GM19099 (cell line): ENCODE measurements around the gene PHB1.

ENCODE experiments used
- POLR2A ChIP-seq: IDR thresholded peaks from 3 replicates; pipeline ENCODE4 v1.6.1; 2011; ENCODE audit warnings: low read depth; ENCODE audit not compliant: insufficient read length; ENCODE audit errors: extremely low read depth

Gene PHB1

DNA sequence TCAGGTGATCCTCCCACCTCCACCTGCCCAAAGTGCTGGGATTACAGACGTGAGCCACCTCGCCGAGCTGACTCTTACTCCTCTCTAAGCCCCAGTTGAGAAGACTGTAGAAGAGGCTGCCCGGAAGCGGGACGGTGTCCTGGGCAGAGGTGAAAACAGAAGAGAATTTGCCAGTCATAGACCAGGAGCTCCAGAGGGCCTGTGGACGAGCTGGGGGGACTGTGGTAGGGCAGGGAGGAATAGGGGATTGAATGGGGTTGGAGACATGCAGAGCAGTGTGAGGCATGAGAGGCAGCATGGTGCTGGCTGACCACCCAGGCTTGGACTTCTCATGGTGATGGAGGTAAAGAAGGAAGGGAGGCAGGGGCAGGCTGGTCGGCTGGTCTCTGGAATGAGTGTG, 17.1 kb upstream of the PHB1 start:
- TF ChIP-seq POLR2A, result no peak

DNA sequence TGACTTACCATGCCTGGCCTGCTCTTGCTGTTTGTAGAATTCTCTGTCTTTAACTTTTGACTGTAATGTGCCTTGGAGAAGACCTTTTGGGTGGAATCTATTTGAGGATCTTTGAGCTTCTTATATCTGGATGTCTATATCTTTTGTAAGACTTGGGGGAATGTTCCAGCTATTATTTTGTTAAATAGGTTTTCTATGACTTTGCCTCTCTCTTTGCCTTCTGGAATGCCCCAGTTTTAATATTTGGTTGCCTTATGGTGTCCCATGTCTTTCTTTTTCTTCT, 10.3 kb upstream of the PHB1 start:
- no peak for TF ChIP-seq POLR2A

DNA sequence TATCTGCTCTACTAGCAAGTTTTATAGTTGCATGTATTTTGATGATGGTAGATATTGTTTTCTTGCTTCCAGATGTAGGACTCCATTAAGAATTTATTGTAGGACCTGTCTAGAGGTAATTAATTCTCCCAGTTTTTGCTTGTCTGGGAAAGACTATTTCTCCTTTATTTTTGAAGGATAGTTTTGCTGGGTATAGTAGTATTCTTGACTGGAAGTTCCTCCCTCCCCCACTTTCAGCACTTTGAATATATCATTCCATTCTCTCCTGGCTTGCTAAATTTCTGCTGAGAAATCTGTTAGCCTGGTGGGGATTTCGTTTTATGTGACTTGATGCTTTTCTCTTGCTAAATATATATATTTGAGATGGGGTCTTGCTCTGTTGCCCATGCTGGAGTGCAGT, 8.0 kb upstream of the PHB1 start:
- TF ChIP-seq POLR2A, result no peak

DNA sequence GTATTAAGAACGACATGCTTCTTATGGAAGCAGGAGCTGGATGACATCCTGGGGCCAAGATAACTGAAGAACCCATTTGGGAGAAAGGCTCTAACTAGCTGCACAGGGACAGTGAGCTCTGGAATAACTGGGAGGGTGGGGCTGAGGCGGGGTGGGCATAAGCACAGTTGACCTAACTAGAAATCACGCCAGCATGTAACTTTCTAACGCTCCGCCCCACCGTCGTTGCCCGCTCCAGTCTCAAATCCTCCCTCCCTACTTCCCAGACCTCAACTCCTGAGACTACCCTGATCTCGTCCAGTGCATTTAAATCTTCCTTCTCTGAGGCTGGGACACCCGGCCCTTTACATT, 436 bp downstream of the PHB1 start:
- TF ChIP-seq POLR2A, result no peak

DNA sequence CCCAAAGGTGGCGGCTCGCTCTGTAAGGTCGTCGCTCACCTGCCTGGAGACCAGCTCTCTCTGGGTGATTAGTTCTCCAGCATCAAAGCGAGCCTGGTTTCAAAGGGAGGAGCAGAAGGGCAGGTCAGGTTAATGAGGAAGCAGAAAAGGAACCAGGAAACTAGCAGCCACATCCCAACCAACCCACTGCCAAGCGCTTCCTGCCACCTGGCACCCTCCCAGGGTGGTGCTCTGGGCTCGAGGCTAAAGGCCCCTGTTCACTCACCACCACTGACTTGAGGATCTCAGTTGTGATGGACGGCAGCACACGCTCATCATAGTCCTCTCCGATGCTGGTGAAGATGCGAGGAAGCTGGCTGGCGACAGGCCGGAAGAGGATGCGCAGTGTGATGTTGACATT, 5.6 kb downstream of the PHB1 start:
- no peak for TF ChIP-seq POLR2A

DNA sequence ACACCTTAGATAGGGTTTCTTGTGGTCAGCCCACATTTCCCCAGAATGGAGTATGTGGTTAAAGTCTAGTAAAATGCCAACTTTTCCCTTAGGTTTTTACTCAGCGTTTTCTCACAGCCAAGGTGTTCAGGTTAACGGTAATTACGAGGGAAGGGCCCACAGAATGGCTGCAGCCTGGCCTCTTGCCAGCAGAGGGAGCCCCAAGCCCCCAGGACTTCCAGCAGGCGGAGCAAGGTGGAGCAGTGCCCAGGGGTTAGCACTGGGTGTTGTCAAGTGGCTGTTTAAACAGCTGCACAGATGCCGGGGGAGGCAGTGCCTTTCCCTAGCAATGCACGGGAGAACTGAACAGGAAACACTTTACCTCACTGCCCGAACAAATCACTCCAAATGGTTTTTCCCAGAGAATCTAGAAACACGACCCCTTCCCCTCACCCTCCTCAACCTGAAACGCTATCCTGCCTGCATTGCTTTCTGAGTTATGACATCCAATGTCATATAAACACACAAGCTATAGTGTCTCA, 6.6 kb downstream of the PHB1 start:
- no peak for TF ChIP-seq POLR2A

GRCh38 chr17:49407086-49407485, 7.6 kb downstream of the PHB1 start:
- no peak for TF ChIP-seq POLR2A

DNA sequence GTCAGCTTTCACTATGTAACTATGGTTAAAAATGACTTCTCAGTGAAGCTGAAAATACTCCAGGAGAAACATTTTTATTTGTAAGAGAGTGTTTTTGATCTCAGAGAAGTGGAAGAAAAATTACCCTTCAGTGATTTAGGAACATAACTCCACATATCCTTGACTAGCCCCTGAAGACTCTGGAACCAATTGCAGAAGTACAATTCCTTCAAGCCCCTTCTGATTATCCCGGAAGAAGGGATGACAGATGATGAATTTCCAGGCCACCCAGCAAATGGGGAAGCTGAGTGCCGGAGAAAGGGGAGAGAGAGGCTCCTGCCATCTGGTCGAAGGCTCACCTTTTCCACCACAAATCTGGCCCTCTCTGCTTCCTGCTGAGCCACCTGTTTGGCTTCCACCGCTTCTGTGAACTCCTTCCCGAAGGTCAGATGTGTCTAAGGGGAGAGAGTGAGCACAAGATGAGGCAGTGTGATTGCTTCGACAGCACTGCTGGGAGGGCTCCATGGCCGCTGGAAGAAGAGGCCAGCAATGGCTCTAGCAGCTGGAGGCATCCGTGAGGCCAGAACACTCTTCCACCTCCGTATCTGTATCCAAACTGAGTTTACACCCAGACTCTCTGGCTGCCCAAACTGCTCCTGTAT, 8.1 kb downstream of the PHB1 start:
- TF ChIP-seq POLR2A, result no peak

DNA sequence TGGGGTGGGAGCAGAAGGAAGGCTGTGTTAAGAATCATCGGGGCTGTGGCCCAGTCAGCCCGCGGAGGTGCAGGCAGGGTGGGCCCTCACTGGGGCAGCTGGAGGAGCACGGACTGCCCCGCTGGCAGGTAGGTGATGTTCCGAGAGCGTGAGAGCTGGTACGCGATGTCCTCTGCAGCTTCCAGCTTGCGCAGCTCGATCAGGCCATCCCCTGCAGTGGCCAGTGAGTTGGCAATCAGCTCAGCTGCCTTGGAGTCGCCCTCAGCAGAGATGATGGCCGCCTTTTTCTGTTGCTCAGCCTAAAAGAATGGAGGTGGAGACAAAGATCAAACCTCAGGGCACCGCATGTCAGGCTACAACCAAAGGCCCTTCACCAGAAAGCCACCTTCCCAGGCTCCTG, 9.8 kb downstream of the PHB1 start:
- no peak for TF ChIP-seq POLR2A

DNA sequence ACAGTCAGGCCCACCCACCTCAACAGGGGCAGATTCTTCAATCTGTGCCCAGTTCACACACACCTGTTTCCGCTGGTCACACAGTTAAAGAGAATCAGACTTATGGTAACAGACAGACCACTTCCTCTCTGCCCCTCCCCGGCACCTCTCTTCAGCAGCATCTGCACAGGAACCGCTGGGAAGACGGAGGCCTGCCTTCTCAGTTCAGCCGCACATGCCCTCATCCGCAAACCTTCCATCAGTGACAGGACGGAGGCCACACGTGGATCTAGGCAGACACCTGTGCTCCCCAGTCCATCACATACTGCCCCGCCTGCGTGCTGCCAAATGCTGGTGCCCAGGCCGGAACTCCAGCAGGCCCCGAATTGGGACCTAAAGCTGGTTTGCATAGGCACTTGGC, 10.3 kb downstream of the PHB1 start:
- no peak for TF ChIP-seq POLR2A

GRCh38 chr17:49403514-49404289, 11.0 kb downstream of the PHB1 start:
- no peak for TF ChIP-seq POLR2A

DNA sequence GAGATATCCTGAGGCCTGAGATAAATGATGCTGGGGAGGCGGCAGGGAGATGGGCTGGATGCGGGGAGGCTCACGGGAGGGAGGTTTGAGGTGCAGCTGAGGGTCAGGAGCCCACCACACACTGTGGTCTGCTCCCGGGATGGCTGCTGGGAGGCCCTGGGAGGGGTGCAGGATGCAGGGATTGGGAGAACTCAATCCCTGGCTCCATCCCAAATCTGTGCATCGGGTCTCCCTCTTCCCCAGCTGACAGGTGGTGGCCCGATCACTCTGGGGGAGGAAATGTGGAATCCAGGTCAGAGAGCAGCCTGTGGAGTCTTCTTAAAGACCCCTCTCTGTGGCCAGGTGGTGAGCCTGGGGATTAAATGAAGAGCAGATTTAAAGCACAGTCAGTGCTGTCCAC, 12.0 kb downstream of the PHB1 start:
- TF ChIP-seq POLR2A, result no peak

DNA sequence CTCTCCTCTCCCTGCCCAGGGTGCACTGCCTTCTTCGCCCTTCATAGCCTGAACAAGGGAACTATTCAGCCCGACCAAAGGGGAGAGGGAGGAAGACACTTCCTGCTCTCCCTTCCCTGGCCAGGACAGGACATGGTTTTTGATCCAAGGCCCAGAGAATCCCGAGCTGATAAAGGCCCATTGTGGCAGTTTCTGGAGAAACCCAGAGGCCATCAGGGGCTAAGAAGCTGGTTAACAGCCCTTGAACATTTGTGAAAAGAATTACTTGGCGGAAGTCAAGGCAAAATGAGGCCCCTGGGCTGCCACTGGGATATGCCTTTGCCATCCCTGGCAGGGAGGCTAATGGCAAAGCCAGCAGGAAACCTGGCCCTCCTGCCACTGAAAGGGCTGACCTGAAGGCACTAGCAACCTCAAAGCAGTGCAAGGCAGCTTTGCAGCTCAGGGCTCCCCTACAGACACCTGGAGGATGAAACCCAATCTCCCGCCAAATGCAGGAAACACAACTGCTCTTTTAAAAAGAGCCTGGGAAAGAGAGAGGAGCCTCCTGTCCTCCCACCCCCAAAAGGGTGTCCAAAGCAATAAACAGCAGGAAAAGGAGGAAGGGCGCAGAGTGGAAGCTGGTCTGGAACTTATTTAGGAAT, 12.6 kb downstream of the PHB1 start:
- TF ChIP-seq POLR2A, result no peak

GRCh38 chr17:49399995-49400394, 14.7 kb downstream of the PHB1 start:
- no peak for TF ChIP-seq POLR2A

DNA sequence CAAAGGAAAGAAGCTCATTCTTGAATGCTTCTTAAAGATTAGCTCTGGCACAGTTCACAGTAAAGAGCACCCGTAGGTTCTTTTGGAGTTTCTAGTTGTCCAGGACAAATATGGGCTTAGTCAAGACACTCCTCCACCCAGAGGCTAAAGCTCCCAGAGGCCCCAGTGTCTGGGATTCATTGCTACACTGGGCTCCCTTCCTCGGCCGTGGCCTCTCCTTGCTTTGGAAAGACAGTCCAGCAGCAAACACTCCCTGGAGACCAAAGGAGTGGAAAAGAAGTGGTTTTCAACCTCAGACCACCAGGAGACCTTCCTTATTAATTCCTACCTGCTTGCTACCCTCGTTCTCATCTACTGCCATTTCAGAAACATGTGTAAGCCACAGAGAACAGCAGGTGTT, 17.1 kb downstream of the PHB1 start:
- TF ChIP-seq POLR2A, result no peak
